Activated naive CD8-positive, alpha-beta T cell treated with anti-CD3 and anti-CD28 coated beads for 36 hours (primary cell): ENCODE results near the gene MBOAT2. TPM values are rescaled to one million over a fixed set of nuclear protein-coding genes. Genes with fewer than 3 reads are reported as not detected.

Experiments used
- DNase-seq: peaks from one replicate; pipeline ENCODE4 v3.0.0; 2021
- H3K27ac Mint-ChIP-seq: one replicate; pipeline ENCODE4 v1.8.0; 2022; ENCODE audit warnings: mild to moderate bottlenecking, moderate library complexity, mixed read lengths
- H3K27me3 Mint-ChIP-seq: one replicate; pipeline ENCODE4 v1.8.0; 2022; ENCODE audit warnings: mild to moderate bottlenecking, mixed read lengths
- H3K36me3 Mint-ChIP-seq: one replicate; pipeline ENCODE4 v1.8.0; 2021; ENCODE audit warnings: mild to moderate bottlenecking, mixed read lengths
- H3K4me1 Mint-ChIP-seq: one replicate; pipeline ENCODE4 v1.8.0; 2021; ENCODE audit warnings: mixed read lengths
- H3K4me3 Mint-ChIP-seq: one replicate; pipeline ENCODE4 v1.8.0; 2022; ENCODE audit warnings: mild to moderate bottlenecking, moderate library complexity, mixed read lengths
- H3K9me3 Mint-ChIP-seq: one replicate; pipeline ENCODE4 v1.8.0; 2022; ENCODE audit warnings: mixed read lengths
- total RNA-seq, 2 experiments: library from RNA; stranded (reverse); gene quantifications; one replicate each; pipeline ENCODE4 v1.2.3, GENCODE V29; 2021

The MBOAT2 gene
- total RNA-seq, 2 experiments from 2014 or later, result 2.0 to 2.1 TPM

- no peak overlapping the region for H3K4me3 Mint-ChIP-seq
- no peaks in the 10 kb centered on the region for H3K27me3 Mint-ChIP-seq
- DNase-seq, result no peak
- H3K9me3 Mint-ChIP-seq, result peaks cover 2% of the 10 kb centered on the region
- H3K4me1 Mint-ChIP-seq, result no peaks in the 10 kb centered on the region
- H3K36me3 Mint-ChIP-seq, result no peaks in the 10 kb centered on the region
- no peak overlapping the region for H3K27ac Mint-ChIP-seq
Observed at GRCh38 chr2:8893978-8894820, 109.3 kb downstream of the MBOAT2 start.

GRCh38 chr2:8893474-8893873 is 110.0 kb downstream of the MBOAT2 start:
- H3K4me3 Mint-ChIP-seq, result no peak overlapping the region
- H3K27ac Mint-ChIP-seq, result no peak overlapping the region
- no peaks in the 10 kb centered on the region for H3K4me1 Mint-ChIP-seq
- DNase-seq, result no peak
- H3K27me3 Mint-ChIP-seq, result no peaks in the 10 kb centered on the region
- no peaks in the 10 kb centered on the region for H3K36me3 Mint-ChIP-seq
- peaks cover 2% of the 10 kb centered on the region for H3K9me3 Mint-ChIP-seq

GRCh38 chr2:8892111-8892510 is 111.4 kb downstream of the MBOAT2 start:
- no peaks in the 10 kb centered on the region for H3K27me3 Mint-ChIP-seq
- H3K9me3 Mint-ChIP-seq, result peaks cover 2% of the 10 kb centered on the region
- no peak overlapping the region for H3K27ac Mint-ChIP-seq
- DNase-seq, result no peak
- no peaks in the 10 kb centered on the region for H3K36me3 Mint-ChIP-seq
- H3K4me3 Mint-ChIP-seq, result no peak overlapping the region
- no peaks in the 10 kb centered on the region for H3K4me1 Mint-ChIP-seq

- Mint-ChIP-seq H3K36me3 (no peaks in the 10 kb centered on the region), H3K9me3 (no peaks in the 10 kb centered on the region), H3K27me3 (no peaks in the 10 kb centered on the region), H3K4me1 (no peaks in the 10 kb centered on the region), H3K4me3 (no peak overlapping the region), H3K27ac (no peak overlapping the region)
- DNase-seq, result no peak
Observed at GRCh38 chr2:8889978-8890377, 113.5 kb downstream of the MBOAT2 start.

GRCh38 chr2:8888963-8889362 is 114.5 kb downstream of the MBOAT2 start:
- no peaks in the 10 kb centered on the region for H3K4me1 Mint-ChIP-seq
- DNase-seq, result no peak
- H3K4me3 Mint-ChIP-seq, result no peak overlapping the region

GRCh38 chr2:8886876-8887275 is 116.6 kb downstream of the MBOAT2 start:
- Mint-ChIP-seq H3K4me3 (no peak overlapping the region), H3K36me3 (no peaks in the 10 kb centered on the region), H3K27ac (no peak overlapping the region), H3K4me1 (no peaks in the 10 kb centered on the region), H3K9me3 (no peaks in the 10 kb centered on the region), H3K27me3 (no peaks in the 10 kb centered on the region)
- DNase-seq, result no peak

More at GRCh38 chr2:8888963-8889362, 114.5 kb downstream of the MBOAT2 start:
- H3K9me3 Mint-ChIP-seq, result no peaks in the 10 kb centered on the region
- no peaks in the 10 kb centered on the region for H3K27me3 Mint-ChIP-seq
- no peak overlapping the region for H3K27ac Mint-ChIP-seq
- H3K36me3 Mint-ChIP-seq, result no peaks in the 10 kb centered on the region

GRCh38 chr2:8886202-8886518 is 117.3 kb downstream of the MBOAT2 start:
- no peaks in the 10 kb centered on the region for H3K27me3 Mint-ChIP-seq
- no peak for DNase-seq
- H3K4me1 Mint-ChIP-seq, result no peaks in the 10 kb centered on the region
- H3K36me3 Mint-ChIP-seq, result no peaks in the 10 kb centered on the region
- no peak overlapping the region for H3K4me3 Mint-ChIP-seq
- no peak overlapping the region for H3K27ac Mint-ChIP-seq
- H3K9me3 Mint-ChIP-seq, result no peaks in the 10 kb centered on the region

GRCh38 chr2:8885449-8886201 is 117.9 kb downstream of the MBOAT2 start:
- no peaks in the 10 kb centered on the region for H3K9me3 Mint-ChIP-seq

GRCh38 chr2:8884812-8885211 is 118.7 kb downstream of the MBOAT2 start:
- no peak for DNase-seq
- H3K27me3 Mint-ChIP-seq, result no peaks in the 10 kb centered on the region
- no peaks in the 10 kb centered on the region for H3K9me3 Mint-ChIP-seq
- no peaks in the 10 kb centered on the region for H3K36me3 Mint-ChIP-seq
- H3K4me1 Mint-ChIP-seq, result no peaks in the 10 kb centered on the region
- H3K4me3 Mint-ChIP-seq, result no peak overlapping the region
- no peak overlapping the region for H3K27ac Mint-ChIP-seq

More at GRCh38 chr2:8885449-8886201, 117.9 kb downstream of the MBOAT2 start:
- DNase-seq, result no peak
- H3K4me3 Mint-ChIP-seq, result no peak overlapping the region
- H3K4me1 Mint-ChIP-seq, result no peaks in the 10 kb centered on the region
- no peaks in the 10 kb centered on the region for H3K27me3 Mint-ChIP-seq
- H3K27ac Mint-ChIP-seq, result no peak overlapping the region
- H3K36me3 Mint-ChIP-seq, result no peaks in the 10 kb centered on the region

GRCh38 chr2:8882094-8882493 is 121.4 kb downstream of the MBOAT2 start:
- Mint-ChIP-seq H3K9me3 (no peaks in the 10 kb centered on the region), H3K27ac (no peak overlapping the region), H3K27me3 (no peaks in the 10 kb centered on the region), H3K4me1 (no peaks in the 10 kb centered on the region), H3K4me3 (no peak overlapping the region), H3K36me3 (no peaks in the 10 kb centered on the region)
- no peak for DNase-seq

GRCh38 chr2:8877894-8878293 is 125.6 kb downstream of the MBOAT2 start:
- Mint-ChIP-seq H3K27ac (no peak overlapping the region), H3K4me1 (no peaks in the 10 kb centered on the region), H3K9me3 (no peaks in the 10 kb centered on the region), H3K27me3 (no peaks in the 10 kb centered on the region), H3K36me3 (no peaks in the 10 kb centered on the region), H3K4me3 (no peak overlapping the region)
- DNase-seq, result no peak

- Mint-ChIP-seq H3K4me1 (no peaks in the 10 kb centered on the region), H3K27ac (no peak overlapping the region), H3K27me3 (no peaks in the 10 kb centered on the region), H3K4me3 (no peak overlapping the region), H3K36me3 (no peaks in the 10 kb centered on the region), H3K9me3 (no peaks in the 10 kb centered on the region)
- DNase-seq, result no peak
Observed at GRCh38 chr2:8877332-8877731, 126.2 kb downstream of the MBOAT2 start.

GRCh38 chr2:8876628-8877027 is 126.9 kb downstream of the MBOAT2 start:
- no peaks in the 10 kb centered on the region for H3K4me1 Mint-ChIP-seq
- no peaks in the 10 kb centered on the region for H3K36me3 Mint-ChIP-seq
- no peaks in the 10 kb centered on the region for H3K9me3 Mint-ChIP-seq
- H3K27me3 Mint-ChIP-seq, result no peaks in the 10 kb centered on the region
- no peak overlapping the region for H3K4me3 Mint-ChIP-seq
- H3K27ac Mint-ChIP-seq, result no peak overlapping the region
- DNase-seq, result no peak

- H3K4me3 Mint-ChIP-seq, result no peak overlapping the region
- no peak for DNase-seq
- H3K4me1 Mint-ChIP-seq, result no peaks in the 10 kb centered on the region
- H3K27ac Mint-ChIP-seq, result no peak overlapping the region
- H3K9me3 Mint-ChIP-seq, result no peaks in the 10 kb centered on the region
- H3K36me3 Mint-ChIP-seq, result no peaks in the 10 kb centered on the region
- no peaks in the 10 kb centered on the region for H3K27me3 Mint-ChIP-seq
Observed at GRCh38 chr2:8872821-8873432, 130.6 kb downstream of the MBOAT2 start.

GRCh38 chr2:8870441-8870840 is 133.0 kb downstream of the MBOAT2 start:
- H3K27ac Mint-ChIP-seq, result no peak overlapping the region
- no peaks in the 10 kb centered on the region for H3K27me3 Mint-ChIP-seq
- H3K4me3 Mint-ChIP-seq, result no peak overlapping the region
- DNase-seq, result no peak
- H3K9me3 Mint-ChIP-seq, result no peaks in the 10 kb centered on the region
- H3K36me3 Mint-ChIP-seq, result no peaks in the 10 kb centered on the region
- H3K4me1 Mint-ChIP-seq, result no peaks in the 10 kb centered on the region
